Kidney tubule cell (primary cell): ENCODE results near the gene SSPN.

Experiments
- DNase-seq: peaks from one replicate; pipeline ENCODE4 v3.0.0-alpha.2; 2018; ENCODE audit warnings: low spot score

Gene SSPN

GRCh38 chr12:26266881-26267280, 71.5 kb downstream of the SSPN start:
- no peak for DNase-seq

GRCh38 chr12:26268841-26269561, 73.6 kb downstream of the SSPN start:
- peak; percentile 54 for DNase-seq

DNA sequence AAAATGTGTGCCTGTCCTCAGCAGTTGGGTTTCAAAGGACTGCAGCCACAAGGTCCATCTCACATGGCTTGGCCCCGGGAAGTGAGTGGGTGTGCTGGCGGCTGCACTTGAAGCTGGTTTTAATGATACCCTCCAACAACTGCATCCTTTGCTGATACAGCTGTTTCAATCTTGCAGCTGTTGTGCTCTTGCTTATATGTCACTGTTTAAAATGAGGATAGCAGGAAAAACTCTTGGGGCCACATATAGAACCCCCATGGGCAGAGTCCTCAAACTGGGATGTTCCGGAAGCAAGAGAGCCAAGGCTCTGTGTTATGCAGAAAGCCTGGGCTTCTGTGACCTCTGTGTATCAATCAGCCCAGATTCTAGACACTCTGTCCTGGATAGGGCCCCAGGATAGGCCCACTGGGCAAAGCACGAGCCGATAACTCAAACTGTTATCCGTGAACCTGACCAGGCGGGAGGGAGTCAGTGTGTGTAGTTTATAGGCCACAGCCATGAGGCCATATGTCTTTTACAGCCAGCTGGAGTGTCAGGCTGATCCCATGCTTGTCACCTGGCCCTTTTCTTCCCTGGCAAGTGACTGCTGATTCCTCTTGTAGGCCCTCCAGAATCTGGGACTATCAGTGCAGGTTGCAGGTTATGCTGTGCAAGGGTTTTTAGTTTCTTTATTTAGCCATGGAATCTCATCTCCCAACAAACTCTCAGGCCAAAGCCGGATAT, 74.3 kb downstream of the SSPN start:
- no peak for DNase-seq

DNA sequence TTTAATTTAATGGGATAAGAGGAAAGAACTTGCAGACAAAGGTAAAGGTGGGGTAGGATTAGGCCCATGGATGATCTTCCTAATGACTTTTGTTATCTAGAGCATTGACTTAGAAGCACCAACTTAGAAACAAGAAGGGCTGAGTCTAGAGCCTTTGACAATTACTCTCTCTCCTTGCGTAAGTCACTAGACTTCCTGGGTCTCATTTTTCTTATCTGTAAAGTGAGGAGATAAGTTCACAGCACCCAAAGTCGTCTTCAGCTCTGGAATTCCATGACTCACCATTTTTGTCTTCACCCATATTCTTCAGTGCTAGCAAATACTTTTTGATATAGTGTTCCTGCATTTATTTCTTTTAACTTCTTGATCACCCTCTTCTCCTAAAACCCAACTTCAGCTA, 75.7 kb downstream of the SSPN start:
- DNase-seq = peak; percentile 47

DNA sequence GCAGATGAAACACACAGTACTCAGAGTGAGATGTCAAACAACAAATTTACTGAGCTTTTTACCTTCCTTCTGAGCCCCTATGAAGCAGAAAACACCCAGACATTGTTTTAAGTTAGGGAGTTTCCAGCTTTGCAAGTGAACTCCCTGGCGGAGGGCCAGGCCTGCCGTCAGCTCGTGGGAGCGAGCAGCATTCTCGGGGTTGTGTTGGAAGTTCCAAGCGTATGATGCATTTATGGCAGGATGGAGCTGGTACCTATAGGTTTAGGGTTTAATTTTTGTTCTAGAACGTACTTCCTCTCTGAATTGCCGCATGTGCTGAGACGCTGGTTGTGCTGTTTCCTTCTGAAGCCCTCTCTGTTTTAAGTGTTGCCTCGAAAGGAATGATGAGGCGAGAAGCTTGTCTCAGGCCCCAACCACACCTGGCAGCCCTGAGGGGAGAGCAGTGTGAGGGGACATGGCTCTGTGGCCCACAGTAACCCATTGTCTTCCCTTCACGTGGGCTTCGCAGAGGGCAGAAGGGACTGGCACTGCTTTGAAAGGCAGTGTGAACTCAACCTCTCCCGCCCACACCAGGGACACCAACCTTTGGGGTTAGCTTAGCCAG, 76.6 kb downstream of the SSPN start:
- DNase-seq = peak; percentile 93

DNA sequence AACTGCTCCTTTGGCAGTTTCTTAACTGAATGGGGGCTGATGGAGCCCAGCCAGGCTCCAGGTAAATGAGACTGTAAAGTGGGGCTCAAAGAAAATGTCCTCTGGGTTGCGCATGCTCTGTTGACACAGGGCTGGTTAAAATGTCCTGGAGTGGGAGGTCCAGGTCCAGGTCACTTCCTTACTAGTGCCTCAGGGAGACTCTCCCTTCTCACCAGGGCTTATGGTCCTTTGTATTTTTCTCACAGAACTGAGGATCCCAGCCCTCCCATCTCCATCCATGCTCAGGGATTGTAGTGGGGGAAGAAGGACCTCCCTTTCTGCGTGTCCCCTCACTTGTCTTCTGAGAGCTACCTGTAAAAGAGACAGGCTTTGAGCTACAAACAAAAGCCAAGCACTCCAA, 77.5 kb downstream of the SSPN start:
- no peak for DNase-seq

DNA sequence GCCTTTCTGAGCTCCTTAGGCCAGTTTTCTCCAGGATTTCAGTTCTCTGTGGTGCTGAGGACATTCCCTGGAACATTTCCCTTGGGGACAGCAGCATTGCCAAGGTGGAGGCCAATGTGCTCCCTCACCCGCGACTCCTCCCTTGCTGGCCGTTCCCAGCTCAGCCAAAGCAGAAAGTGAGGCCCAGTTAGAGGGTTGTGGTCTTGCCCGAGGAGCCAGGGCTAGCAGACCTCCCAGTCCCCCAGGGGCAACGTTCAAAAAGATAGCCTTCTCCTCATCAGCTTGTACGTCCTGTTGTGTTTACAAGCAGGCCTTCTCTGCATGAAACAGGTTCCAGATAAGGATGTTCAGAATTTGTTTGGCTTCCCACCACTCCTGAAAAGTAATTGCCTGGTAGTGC, 78.4 kb downstream of the SSPN start:
- no peak for DNase-seq

GRCh38 chr12:26274441-26275312, 79.3 kb downstream of the SSPN start:
- DNase-seq = peak; percentile 100

- peak; percentile 64 for DNase-seq
Measured at GRCh38 chr12:26275313-26276131, 80.1 kb downstream of the SSPN start.

DNA sequence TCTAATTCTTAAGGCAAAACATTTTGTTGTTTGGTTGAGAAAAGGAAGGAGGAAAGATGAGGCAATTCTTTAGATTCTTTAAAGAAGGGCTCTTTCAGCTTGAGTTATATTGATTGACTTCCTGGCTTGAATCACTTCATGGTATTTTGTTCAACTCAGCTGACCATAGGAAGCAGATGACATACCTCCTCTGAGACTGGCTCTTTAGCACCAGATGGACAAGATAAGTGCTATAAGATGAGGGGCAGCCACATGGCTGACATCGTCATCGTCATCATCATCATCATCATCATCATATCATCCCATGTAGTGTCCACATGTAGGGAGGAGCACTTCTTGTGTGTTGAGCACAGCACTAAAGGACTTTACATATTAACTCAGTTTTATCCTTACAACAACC, 81.3 kb downstream of the SSPN start:
- peak; percentile 73 for DNase-seq

GRCh38 chr12:26277506-26278246, 82.3 kb downstream of the SSPN start:
- DNase-seq = no peak

DNA sequence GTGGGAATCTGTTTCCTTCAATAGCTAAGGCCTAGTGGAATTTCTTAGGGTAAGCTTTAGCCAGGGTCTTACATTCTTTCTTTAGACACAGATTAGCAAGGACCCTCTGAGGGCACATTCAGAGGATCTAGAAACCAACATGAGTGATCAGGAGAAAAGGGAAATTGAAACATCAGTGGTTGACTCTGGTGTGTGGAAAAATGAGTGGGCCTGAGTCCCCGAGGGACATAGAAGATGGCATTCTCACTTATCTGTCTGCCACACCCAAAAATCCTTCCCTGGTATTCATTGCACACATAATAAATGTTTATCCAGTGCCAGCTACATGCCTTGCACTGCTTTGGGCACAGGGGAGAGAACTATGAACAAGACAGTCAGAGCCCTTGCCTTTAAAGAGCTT, 82.9 kb downstream of the SSPN start:
- no peak for DNase-seq

GRCh38 chr12:26278666-26279065, 83.3 kb downstream of the SSPN start:
- DNase-seq = no peak

- DNase-seq = no peak
Measured at GRCh38 chr12:26279091-26279490, 83.7 kb downstream of the SSPN start.

GRCh38 chr12:26279908-26280307, 84.5 kb downstream of the SSPN start:
- DNase-seq = no peak

DNA sequence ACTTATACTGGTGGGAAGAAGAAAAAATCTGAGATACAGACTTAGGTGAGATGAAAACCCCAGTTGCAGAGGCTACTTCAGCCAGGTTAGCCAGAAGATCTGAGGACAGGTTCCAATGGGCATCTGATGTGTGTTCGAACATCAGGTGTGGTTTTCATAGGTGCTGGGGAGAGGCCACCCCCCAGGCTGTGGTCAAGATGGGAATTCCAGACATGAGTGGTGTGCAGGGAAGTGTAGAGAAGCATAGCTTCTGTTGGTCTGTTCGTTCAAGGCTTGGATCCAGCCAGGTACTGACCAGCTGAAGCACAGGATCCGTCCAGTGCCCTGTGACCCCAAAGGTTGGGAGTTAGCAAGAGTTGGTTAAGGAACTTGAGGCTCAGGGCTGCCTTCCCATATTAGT, 85.5 kb downstream of the SSPN start:
- peak; percentile 87 for DNase-seq

GRCh38 chr12:26281320-26281719, 85.9 kb downstream of the SSPN start:
- DNase-seq = no peak

GRCh38 chr12:26282339-26282940, 87.1 kb downstream of the SSPN start:
- DNase-seq = peak; percentile 69

DNA sequence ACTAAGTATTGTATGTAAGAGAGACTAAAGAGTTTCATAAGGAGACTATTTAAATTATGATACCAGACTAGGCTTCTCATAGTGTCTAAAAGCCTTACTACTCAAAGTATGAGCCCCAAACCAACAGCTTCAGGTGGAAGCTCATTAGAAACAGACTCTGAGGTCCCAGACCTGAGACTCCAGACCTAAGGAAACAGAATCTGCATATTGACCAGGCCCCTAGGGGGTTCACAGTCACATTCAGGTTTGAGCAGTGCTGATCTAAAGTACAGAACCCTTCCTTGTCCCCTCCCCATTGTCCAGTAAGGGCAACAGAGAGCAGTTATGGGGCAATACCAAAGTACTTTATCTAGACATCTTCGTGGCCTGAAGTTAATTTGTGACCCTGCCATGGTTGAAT, 87.7 kb downstream of the SSPN start:
- DNase-seq = no peak

DNA sequence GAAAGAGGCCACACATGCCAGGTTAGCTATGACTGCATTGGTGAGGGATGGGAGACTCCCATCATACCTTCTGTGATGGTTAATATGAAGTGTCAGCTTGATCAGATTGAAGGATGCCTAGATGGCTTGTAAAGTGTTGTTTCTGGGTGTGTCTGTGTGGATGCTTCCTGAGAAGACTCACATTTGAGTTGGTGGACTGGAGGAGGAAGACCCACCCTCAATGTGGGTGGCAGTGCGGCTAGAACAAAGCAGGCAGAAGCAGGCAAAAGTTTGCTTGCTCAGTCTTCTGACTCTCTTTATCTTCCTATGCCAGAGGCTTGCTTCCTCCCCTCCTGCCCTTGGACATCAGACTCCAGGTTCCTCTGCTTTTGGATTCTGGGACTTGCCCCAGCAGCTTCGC, 88.2 kb downstream of the SSPN start:
- DNase-seq = no peak
